GM23248 (cell line): ENCODE data around the gene CHRNA4. TPM values are rescaled to one million over a fixed set of nuclear protein-coding genes. Genes with fewer than 3 reads are reported as not detected.

Experiments used
- DNase-seq: peaks from one replicate; pipeline ENCODE4 v3.0.0-alpha.2; 2015
- H2AFZ ChIP-seq: fragments of 200-600 bp; sonication (generic); 2 replicates; pipeline ENCODE4 v1.6.1; 2016; ENCODE audit warnings: antibody characterized with exemption
- H3F3A ChIP-seq: fragments of 200-600 bp; sonication (generic); 2 replicates; pipeline ENCODE4 v1.6.1; 2016; ENCODE audit warnings: mild to moderate bottlenecking, antibody characterized with exemption, mixed run types; ENCODE audit not compliant: insufficient read depth
- H3K27ac ChIP-seq: fragments of 200-600 bp; sonication (generic); 2 replicates; pipeline ENCODE4 v1.5.1; 2016; ENCODE audit warnings: mild to moderate bottlenecking
- H3K27me3 ChIP-seq: fragments of 200-600 bp; sonication (generic); replicated peaks from 2 replicates; pipeline ENCODE4 v1.6.1; 2016; ENCODE audit warnings: mild to moderate bottlenecking; ENCODE audit not compliant: insufficient read depth
- H3K36me3 ChIP-seq: fragments of 200-600 bp; sonication (generic); 2 replicates; pipeline ENCODE4 v1.6.1; 2016; ENCODE audit warnings: low read depth, mild to moderate bottlenecking
- H3K4me1 ChIP-seq: fragments of 200-600 bp; sonication (generic); 2 replicates; pipeline ENCODE4 v1.6.1; 2016; ENCODE audit warnings: mild to moderate bottlenecking; ENCODE audit not compliant: insufficient read depth
- H3K4me2 ChIP-seq: fragments of 200-600 bp; sonication (generic); one replicate; pipeline ENCODE4 v1.6.1; 2016; ENCODE audit warnings: mild to moderate bottlenecking; ENCODE audit not compliant: unreplicated experiment
- H3K4me3 ChIP-seq: fragments of 200-600 bp; sonication (generic); 2 replicates; pipeline ENCODE4 v1.5.1; 2016; ENCODE audit warnings: mild to moderate bottlenecking
- H3K79me2 ChIP-seq: fragments of 200-600 bp; sonication (generic); 2 replicates; pipeline ENCODE4 v1.6.1; 2016; ENCODE audit warnings: mild to moderate bottlenecking; ENCODE audit not compliant: insufficient read depth
- H3K9ac ChIP-seq: fragments of 200-600 bp; sonication (generic); 2 replicates; pipeline ENCODE4 v1.6.1; 2016; ENCODE audit warnings: mild to moderate bottlenecking
- H3K9me2 ChIP-seq: fragments of 200-600 bp; sonication (generic); 2 replicates; pipeline ENCODE4 v1.6.1; 2016; ENCODE audit warnings: mixed run types, mild to moderate bottlenecking, moderate library complexity; ENCODE audit not compliant: insufficient read depth
- H3K9me3 ChIP-seq: fragments of 200-600 bp; sonication (generic); one replicate; pipeline ENCODE4 v1.6.1; 2017; ENCODE audit warnings: low read depth
- H4K20me1 ChIP-seq: fragments of 200-600 bp; sonication (generic); 2 replicates; pipeline ENCODE4 v1.6.0; 2016; ENCODE audit not compliant: insufficient read depth
- EZH2 ChIP-seq: fragments of 200-600 bp; sonication (generic); IDR thresholded peaks from 2 replicates; pipeline ENCODE4 v1.6.1; 2018; ENCODE audit warnings: antibody characterized with exemption, mild to moderate bottlenecking; ENCODE audit not compliant: insufficient read depth, poor library complexity, severe bottlenecking
- EZH2phosphoT487 ChIP-seq: fragments of 200-600 bp; sonication (generic); IDR thresholded peaks from 2 replicates; pipeline ENCODE4 v1.6.1; 2018; ENCODE audit warnings: antibody characterized with exemption, moderate library complexity, mild to moderate bottlenecking, low read depth; ENCODE audit not compliant: insufficient read depth
- WGBS, 2 experiments: methylation state at CpG; one replicate each; pipeline ENCODE4 v1.1.6; 2015 to 2017; ENCODE audit warnings: low lambda C conversion rate in 2 of 2, low coverage in 1 of 2; ENCODE audit errors: missing lambda C conversion rate in 2 of 2; 5-methylcytosine and 5-hydroxymethylcytosine counted together
- in situ Hi-C: fragments of 300-500 bp; cut with MboI; formaldehyde crosslinking; loops from 2 replicates; pipeline ENCODE4 v1.15.0; 2020
- polyA plus RNA-seq: library from polyadenylated mRNA; unstranded; fragments of >200 nt; fragmentation: Nextera tagmentation; extraction: Ambion mirVana; gene quantifications from 2 replicates; pipeline ENCODE4 v1.2.1, GENCODE V29; 2016
- total RNA-seq: library from RNA; depleted of rRNA; stranded (reverse); fragments of >200 nt; shearing (Covaris generic); gene quantifications from 2 replicates; pipeline ENCODE4 v1.2.3, GENCODE V29; 2014

Gene CHRNA4
- total and polyA plus RNA-seq, 2 experiments from 2014 or later: not detected

DNA sequence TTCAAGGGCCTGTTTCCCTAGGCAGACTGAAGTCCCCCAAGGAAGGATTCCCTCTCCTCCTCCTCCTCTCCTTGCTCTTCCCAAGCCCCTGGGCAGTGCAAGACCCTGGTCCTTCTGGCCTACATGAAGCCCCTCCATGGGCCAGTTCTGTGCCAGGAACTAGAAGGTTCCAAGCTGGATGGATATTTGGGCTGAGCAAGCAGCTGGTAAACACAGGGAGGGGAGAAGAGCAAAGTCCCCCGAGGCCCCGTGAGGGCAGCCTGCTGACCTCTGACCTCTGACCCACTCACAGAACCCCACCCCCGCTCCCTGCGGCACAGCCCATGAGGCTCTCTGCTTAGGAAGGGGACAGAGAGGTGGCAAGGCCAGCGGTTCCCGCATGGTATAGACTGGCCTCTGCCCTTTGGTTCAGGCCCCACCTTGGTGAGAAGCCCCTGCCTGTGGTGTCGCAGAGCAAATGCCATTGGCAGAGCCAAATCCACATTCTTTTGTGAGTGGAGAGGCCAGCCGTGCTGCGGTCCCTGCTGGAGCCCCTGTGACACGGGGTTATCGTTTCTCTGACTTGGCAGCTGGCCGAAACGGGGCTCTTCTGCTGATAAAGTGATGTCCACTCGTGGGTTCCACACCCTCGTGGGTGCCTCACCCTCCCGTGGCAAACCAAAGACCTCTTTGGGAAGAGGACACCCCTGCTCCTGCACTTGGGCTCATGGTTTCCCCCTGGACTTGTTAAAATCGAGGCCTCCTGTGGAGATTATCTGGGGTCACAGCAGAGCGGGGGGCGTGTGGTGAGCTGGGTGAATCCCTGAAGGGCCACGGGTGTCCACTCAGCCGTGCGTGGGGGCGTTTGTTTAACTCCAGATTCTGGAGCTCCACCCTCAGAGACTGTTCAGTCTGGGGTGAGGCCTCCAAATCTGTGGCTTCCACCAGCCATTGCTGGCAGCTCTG, 2.1 kb upstream of the CHRNA4 start:
- Histone ChIP-seq H3K27me3 (peaks cover 4% of the 10 kb centered on the region), H3K4me3 (no peak overlapping the region), H3K27ac (no peak overlapping the region), H3K4me1 (no peaks in the 10 kb centered on the region), H3F3A (no peaks in the 10 kb centered on the region), H4K20me1 (no peaks in the 10 kb centered on the region), H3K4me2 (no peak overlapping the region), H3K9me3 (no peaks in the 10 kb centered on the region), H3K9ac (no peak overlapping the region), H3K36me3 (no peaks in the 10 kb centered on the region), H3K79me2 (no peaks in the 10 kb centered on the region), H2AFZ (no peak overlapping the region), H3K9me2 (no peaks in the 10 kb centered on the region)
- in situ Hi-C loops: no loop called here
- TF ChIP-seq EZH2 (no peak), EZH2phosphoT487 (no peak)
- no peak for DNase-seq
- WGBS, 2 experiments: 56 to 61% methylated on average over 22 to 23 of the region's 23 CpGs

DNA sequence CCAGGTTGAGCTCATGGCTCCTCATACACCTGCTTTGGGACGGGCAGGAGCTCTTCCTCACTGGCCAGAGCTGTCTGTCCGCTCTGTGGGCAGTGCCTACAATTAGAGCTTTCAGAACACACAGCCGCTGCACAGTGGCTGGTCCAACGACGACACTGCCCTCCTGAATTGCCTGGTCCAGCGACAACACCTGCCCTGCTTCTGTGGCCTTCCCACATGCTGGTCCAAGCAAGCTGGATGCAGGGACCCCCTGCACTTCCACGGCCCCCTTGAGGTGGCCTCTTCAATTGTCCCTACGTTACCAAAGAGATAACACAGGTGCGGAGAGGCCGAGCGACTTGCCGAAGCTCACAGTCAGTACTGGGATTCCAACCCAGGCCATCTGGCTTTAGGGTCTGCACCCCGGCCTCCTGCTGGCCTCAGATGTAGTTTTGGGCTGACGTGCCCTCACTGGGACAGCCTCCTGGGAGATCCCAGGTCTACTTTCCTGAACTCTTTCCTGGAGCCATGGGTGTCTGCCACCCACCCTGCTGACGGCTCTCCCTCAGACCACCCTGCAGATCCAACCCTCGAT, 1.4 kb upstream of the CHRNA4 start:
- Histone ChIP-seq H2AFZ (no peak overlapping the region), H4K20me1 (no peaks in the 10 kb centered on the region), H3K4me3 (no peak overlapping the region), H3F3A (no peaks in the 10 kb centered on the region), H3K9ac (no peak overlapping the region), H3K9me3 (no peaks in the 10 kb centered on the region), H3K4me1 (no peaks in the 10 kb centered on the region), H3K27me3 (peaks cover 4% of the 10 kb centered on the region), H3K79me2 (no peaks in the 10 kb centered on the region), H3K27ac (no peak overlapping the region), H3K36me3 (no peaks in the 10 kb centered on the region), H3K4me2 (no peak overlapping the region), H3K9me2 (no peaks in the 10 kb centered on the region)
- no peak for DNase-seq
- no peak for TF ChIP-seq EZH2
- TF ChIP-seq EZH2phosphoT487: no peak
- in situ Hi-C loops: no loop called here
- 64 to 70% methylated on average over 16 of the region's 16 CpGs for WGBS, 2 experiments

DNA sequence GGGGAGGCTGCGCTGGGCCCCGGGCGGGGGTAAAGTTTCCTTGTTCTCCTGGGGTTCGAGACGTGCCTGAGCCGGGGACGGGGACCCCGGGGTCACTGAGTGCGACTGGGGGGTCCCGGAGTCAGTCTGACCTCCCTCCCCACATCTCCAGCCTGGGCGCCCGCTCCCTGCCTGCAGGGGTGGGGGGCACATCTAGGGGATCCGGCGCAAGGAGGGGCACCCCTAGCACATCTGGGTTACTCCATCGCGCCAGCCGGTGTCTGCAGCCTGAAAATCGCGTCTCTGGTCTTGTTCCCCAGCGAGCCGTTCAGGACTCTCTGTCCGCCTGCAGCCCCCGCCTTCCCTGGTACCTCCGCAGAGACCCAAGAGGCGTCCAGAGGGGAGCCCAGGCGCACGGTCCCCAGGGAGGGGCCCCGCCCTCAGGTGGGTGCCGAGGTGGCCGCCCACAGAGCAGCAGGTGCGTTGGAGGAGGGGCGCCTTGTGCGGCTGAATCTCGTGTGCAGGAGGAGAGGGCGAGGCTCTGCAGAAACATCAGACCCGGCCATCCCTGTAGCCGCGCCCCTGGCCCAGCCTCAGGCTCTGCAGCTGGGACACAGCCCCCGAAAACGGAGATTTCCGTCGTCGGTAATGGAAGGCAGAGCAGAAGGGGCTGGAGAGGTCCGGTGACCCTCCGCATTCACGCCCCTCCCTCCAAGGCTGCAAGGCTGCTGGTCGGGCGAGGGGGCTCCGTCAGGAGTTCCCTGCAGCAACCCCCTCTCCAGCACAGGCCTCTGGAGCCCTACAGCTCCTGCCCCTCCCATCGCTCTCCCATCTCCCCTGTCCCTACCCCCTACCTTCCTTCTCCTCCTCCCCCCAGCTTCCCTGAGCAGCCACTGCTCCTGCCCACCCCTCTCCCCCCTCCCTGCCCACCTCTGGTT, 628 bp upstream of the CHRNA4 start:
- in situ Hi-C loops: no loop called here
- no peak overlapping the region for H2AFZ ChIP-seq
- no peak overlapping the region for H3K4me3 ChIP-seq
- DNase-seq: peak; percentile 18
- no peaks in the 10 kb centered on the region for H3K79me2 ChIP-seq
- H3K9ac ChIP-seq: no peak overlapping the region
- H3K4me2 ChIP-seq: no peak overlapping the region
- no peaks in the 10 kb centered on the region for H4K20me1 ChIP-seq
- H3K27me3 ChIP-seq: peaks cover 4% of the 10 kb centered on the region
- H3K27ac ChIP-seq: no peak overlapping the region
- 13 to 16% methylated on average over 38 to 44 of the region's 50 CpGs for WGBS, 2 experiments
- H3K36me3 ChIP-seq: no peaks in the 10 kb centered on the region
- H3F3A ChIP-seq: no peaks in the 10 kb centered on the region
- no peaks in the 10 kb centered on the region for H3K4me1 ChIP-seq
- no peaks in the 10 kb centered on the region for H3K9me2 ChIP-seq
- no peak for TF ChIP-seq EZH2
- TF ChIP-seq EZH2phosphoT487: no peak
- no peaks in the 10 kb centered on the region for H3K9me3 ChIP-seq
